ENCODE results near the gene CUTA. TPM values are rescaled to one million over a fixed set of nuclear protein-coding genes. Genes with fewer than 3 reads are reported as not detected.

CUTA gene
- total RNA-seq, 1 experiment from 2014 or later, result 186 TPM

DNA sequence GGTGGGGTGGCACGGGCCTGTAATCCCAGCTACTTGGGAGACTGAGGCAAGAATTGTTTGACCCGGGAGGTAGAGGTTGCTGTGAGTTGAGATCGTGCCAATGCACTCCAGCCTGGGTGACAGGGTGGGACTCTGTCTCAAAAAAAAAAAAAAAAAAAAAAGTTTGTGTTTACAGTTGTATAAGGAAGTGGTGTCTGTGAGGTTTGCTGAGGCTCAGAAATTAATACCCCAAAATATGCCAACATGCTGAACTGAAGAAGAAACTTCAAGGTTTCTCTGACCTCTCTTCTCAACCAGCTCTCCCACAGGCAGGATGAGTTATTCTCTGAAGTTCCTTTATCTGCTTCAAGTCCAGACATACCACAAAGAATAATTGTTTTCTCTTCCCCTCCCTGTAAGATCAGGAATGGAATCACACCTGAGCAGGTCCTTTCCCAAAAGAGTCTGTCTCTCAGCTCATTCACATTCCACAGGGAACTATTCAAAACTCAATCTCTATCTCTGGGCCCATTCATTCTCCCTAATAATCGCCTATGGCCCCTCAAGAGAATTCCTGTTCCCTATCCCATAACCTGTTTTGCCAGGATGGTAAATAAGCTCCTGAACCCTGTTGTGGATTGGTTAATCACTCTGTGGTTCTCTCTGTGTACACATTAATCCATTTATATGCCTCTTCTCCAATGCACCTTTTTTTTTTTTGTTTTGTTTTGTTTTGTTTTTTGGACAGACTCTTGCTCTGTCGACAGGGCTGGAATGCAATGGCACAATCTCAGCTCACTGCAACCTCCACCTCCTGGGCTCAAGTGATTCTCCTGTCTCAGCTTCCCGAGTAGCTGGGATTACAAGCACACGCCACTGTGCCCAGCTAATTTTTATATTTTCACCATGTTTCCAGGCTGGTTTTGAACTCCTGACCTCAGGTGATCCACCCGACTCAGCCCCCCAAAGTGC, 43.7 kb downstream of the CUTA start:
- H3K9ac ChIP-seq (ENCODE audit: low read length), result no peak overlapping the region
- H3K36me3 ChIP-seq (ENCODE audit: control insufficient read depth in 1 of 2, insufficient read depth in 2 of 2, low read length in 2 of 2), result no peaks in the 10 kb centered on the region
- no peaks in the 10 kb centered on the region for H3K9me3 ChIP-seq (ENCODE audit: control insufficient read depth in 1 of 2, insufficient read depth in 1 of 2, low read depth in 1 of 2, low read length in 2 of 2)
- ChIA-PET POLR2A (interaction anchor here (1.3 to 1.6 kb wide), 2 partner anchors 10 to 103 kb away, joined by 3 to 5 read pairs; partner anchors contain the start of genes RPS18 and VPS52), CTCF (interaction anchor here (1.1 kb wide), 1 partner anchor 10 kb away, joined by 3 read pairs; no protein-coding TSS in a partner anchor), RAD21 (ENCODE audit: low non-redundant PET in 1 of 2, low total read pairs in 2 of 2, uncharacterized antibody in 2 of 2, unreplicated experiment in 2 of 2) (no interaction called here)
- no TSS peak for BruUV-seq (replicated peaks)
- H4K20me1 ChIP-seq (ENCODE audit: insufficient read depth), result no peaks in the 10 kb centered on the region
- no peak for TF ChIP-seq ELF1 (IDR thresholded peaks at IDR 0.05; ENCODE audit: borderline replicate concordance, low read depth)
- no peak for TF ChIP-seq EZH2phosphoT487 (IDR thresholded peaks at IDR 0.05; ENCODE audit: borderline replicate concordance)
- TF ChIP-seq, protein P1, sequence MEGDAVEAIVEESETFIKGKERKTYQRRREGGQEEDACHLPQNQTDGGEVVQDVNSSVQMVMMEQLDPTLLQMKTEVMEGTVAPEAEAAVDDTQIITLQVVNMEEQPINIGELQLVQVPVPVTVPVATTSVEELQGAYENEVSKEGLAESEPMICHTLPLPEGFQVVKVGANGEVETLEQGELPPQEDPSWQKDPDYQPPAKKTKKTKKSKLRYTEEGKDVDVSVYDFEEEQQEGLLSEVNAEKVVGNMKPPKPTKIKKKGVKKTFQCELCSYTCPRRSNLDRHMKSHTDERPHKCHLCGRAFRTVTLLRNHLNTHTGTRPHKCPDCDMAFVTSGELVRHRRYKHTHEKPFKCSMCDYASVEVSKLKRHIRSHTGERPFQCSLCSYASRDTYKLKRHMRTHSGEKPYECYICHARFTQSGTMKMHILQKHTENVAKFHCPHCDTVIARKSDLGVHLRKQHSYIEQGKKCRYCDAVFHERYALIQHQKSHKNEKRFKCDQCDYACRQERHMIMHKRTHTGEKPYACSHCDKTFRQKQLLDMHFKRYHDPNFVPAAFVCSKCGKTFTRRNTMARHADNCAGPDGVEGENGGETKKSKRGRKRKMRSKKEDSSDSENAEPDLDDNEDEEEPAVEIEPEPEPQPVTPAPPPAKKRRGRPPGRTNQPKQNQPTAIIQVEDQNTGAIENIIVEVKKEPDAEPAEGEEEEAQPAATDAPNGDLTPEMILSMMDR (IDR thresholded peaks at IDR 0.05 in 2 of 3, conservative IDR thresholded peaks at IDR 0.05 in 1 of 3; ENCODE audit: borderline replicate concordance in 1 of 3, insufficient read depth in 1 of 3, low read depth in 2 of 3, low read length in 2 of 3), result no peak
- TF ChIP-seq JUND (IDR thresholded peaks at IDR 0.05), result no peak
- no peak for TF ChIP-seq FOSL1 (IDR thresholded peaks at IDR 0.05; ENCODE audit: low read depth)
- no peak for TF ChIP-seq MAX (IDR thresholded peaks at IDR 0.05)
- TF ChIP-seq SP1 (IDR thresholded peaks at IDR 0.05; ENCODE audit: low read depth), result no peak
- TF ChIP-seq CBX3 (IDR thresholded peaks at IDR 0.05; ENCODE audit: low read depth), result no peak
- TF ChIP-seq ATF3 (IDR thresholded peaks at IDR 0.05), result no peak
- no peak for TF ChIP-seq ZFX (IDR thresholded peaks at IDR 0.05)
- TF ChIP-seq POLR2AphosphoS5 (IDR thresholded peaks at IDR 0.05; ENCODE audit: low read depth, low read length), result no peak
- TF ChIP-seq CEBPB (IDR thresholded peaks at IDR 0.05; ENCODE audit: low read depth), result no peak
- no peak for TF ChIP-seq YY1 (IDR thresholded peaks at IDR 0.05; ENCODE audit: extremely low read depth, insufficient replicate concordance, low read depth, low read length)
- no peak for TF ChIP-seq EZH2 (IDR thresholded peaks at IDR 0.05)
- intact Hi-C loops (cut with micrococcal nuclease), result no loop called here
- DNase-seq (ENCODE audit: low read depth, low spot score) (no peak), ATAC-seq (no peak)
- H3K4me1 ChIP-seq (ENCODE audit: control insufficient read depth in 1 of 2, insufficient read depth in 2 of 2, low read length in 2 of 2), result peaks cover 0 to 16% of the 10 kb centered on the region in 2 experiments; a peak in 2 of 4 replicates
- no peaks in the 10 kb centered on the region for H3K9me2 ChIP-seq (ENCODE audit: insufficient read depth)
- H3K4me3 ChIP-seq (replicated peaks in 1 of 2; ENCODE audit: low read depth in 1 of 2, low read length in 2 of 2), result no peak overlapping the region
- no peaks in the 10 kb centered on the region for H3K79me2 ChIP-seq (ENCODE audit: insufficient read depth, low read length)
- H2AFZ ChIP-seq (ENCODE audit: low read depth, low read length, poor library complexity, severe bottlenecking), result no peak overlapping the region
- H3K27ac ChIP-seq (ENCODE audit: low read depth, low read length), result no peak overlapping the region
- no peaks in the 10 kb centered on the region for H3K27me3 ChIP-seq (ENCODE audit: insufficient read depth, low read length)
- no peak overlapping the region for H3K4me2 ChIP-seq (ENCODE audit: low read length)
